IPS-11a (cell line): ENCODE data around the gene TEX29.

Experiments
- H3K4me3 ChIP-seq: one replicate; pipeline ENCODE4 v1.5.1; 2013; ENCODE audit warnings: low read depth, low read length, control low read depth

The TEX29 gene

DNA sequence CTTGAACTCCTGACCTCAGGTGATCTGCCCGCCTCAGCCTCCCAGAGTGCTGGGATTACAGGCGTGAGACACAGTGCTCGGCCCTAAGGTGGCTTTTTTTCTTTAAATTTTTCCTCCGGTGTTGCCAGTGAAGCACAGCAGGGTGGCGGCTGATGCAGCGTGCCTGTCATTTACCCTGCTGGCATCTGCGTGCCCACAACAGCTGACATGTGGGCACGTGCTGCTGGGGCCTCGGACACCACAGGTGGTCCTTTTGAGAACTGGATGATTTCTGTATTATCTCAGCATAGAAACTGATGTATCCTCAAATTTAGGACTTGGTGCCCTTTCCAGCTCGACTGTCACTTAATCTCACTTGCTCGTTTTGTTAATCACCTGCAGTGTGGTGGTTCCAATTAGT lies 31.2 kb upstream of the TEX29 start:
- no peak overlapping the region for H3K4me3 ChIP-seq

GRCh38 chr13:111291908-111292307 lies 28.5 kb upstream of the TEX29 start:
- H3K4me3 ChIP-seq = no peak overlapping the region

DNA sequence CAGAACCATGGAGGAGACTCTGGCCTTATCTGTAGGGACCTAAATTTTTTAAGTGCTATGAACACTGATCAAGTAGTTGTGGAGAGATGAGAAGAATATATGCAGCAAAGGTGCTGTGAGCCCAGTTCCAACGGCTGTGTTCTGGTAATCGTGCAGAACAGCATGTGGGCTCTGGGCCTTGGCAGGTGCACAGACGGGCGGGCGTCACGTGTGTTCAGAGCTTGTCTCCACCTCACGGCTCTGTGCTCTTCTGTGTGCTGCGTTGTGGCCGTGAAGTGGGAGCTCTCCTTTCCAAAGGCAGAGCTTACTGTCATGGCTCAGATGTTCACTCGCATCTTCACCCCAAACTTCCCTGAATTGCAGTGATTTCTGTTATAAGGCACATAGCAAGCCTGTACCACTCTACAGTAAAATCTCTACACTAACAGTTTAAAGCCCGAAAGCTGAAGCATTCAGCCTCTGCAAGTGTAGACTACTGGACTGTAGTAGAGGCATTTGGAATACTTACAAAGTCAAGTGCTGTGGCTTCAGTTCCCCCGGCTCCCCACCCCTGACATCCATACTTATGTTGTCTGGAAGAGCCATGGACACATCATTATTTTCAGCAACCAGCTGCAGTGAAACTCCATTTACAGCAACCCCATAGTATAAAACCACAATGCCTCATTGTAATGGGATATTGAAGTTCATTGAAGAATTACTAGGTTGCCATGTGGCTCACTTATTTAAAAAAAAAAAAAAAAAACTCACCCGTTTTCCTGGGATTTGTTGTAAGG lies 27.5 kb upstream of the TEX29 start:
- no peak overlapping the region for H3K4me3 ChIP-seq

- no peak overlapping the region for H3K4me3 ChIP-seq
These were observed 24.6 kb upstream of the TEX29 start for GRCh38 chr13:111295886-111296285.

GRCh38 chr13:111296417-111296816 lies 24.0 kb upstream of the TEX29 start:
- H3K4me3 ChIP-seq = no peak overlapping the region

- H3K4me3 ChIP-seq = no peak overlapping the region
These were observed 22.0 kb upstream of the TEX29 start for GRCh38 chr13:111298214-111298975.

DNA sequence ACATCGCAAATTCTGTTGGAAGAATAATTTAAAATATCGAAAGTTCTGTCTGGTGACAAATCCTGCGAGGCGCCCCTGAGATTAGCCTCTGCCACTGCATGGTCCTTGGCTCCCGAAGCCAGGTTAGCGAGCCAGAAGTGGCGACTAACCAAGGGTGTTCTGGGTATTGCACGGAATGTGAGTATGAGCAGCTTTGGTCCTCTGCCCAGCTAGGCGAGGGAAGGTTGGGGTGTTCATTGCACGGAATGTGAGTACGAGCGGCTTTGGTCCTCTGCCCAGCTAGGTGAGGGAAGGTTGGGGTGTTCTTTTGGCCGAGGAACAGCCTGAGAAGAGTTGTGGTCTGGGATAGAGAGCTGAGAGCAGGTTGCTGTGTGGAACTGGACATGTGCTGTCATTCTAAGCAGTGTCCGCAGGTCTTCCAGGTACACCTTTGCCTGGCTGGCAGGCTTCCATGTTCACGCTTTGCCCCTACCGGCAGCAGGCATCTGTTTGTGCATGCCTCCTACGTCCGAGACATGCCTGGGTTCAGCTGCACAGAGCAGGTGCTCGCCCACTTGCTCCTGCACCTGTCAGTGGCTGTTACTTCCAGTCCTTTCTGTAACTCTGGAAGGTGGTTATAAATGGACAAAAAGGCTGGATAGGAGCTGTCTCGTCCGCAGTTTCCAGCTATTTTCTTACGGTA lies 18.3 kb upstream of the TEX29 start:
- H3K4me3 ChIP-seq = no peak overlapping the region

GRCh38 chr13:111303559-111303958 lies 16.9 kb upstream of the TEX29 start:
- no peak overlapping the region for H3K4me3 ChIP-seq

DNA sequence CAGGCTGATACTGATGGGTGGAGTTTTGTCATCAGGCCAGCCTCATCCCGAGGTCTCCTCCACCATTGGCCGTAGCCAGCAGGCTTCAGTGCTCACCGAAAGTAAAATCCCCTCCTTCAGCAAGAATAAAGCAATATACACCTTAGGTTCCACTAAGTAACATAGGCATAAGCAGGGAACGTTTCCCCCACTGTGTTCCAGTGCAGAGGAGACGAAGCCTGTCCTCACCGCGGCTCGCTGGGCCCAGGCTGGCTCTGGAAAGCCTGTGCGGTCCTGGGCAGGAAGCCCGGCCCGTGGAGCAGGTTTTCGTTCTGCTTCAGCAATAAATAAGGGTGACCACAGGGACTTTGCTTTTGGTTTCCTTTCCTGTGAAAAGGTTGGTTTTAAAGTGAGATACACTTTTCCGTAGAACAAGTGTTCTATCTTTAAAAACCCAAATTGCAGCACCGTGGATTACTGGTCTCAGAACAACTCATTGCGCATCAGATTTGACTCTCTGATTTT lies 16.3 kb upstream of the TEX29 start:
- H3K4me3 ChIP-seq = no peak overlapping the region

DNA sequence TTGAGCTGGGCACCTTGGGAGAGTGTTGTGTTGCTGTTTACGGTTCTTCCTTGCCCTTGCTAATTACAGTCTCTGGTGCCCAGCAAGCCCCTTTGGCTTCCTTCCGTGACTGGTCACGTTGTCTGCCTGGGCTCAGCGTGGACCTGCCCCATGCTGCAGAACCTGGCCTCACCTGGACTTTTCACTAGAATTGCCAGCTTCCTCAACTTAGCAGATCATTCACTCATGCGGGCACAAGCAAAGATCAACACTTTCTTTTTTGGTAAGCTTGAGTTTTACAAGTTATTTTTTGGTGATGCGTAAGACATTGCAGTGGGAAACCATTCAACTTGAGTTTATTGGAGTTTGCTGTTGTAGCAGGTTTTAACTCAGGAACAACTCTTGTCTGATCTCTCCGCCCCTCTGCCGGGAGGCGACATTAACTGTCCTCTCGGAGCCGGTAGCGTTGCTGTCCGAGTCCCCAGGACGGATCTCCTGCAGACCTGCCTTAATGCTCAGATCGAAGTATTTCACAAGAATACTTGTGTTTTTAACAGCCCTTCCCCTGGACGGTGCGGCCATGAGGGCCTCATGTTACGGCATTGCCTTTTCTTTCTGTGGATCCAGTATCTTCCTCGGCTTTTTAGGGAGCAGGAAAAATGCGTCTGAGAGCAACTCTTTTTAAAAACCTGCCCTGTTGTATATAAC lies 15.7 kb upstream of the TEX29 start:
- H3K4me3 ChIP-seq = no peak overlapping the region

- H3K4me3 ChIP-seq = no peak overlapping the region
These were observed 7.4 kb upstream of the TEX29 start for GRCh38 chr13:111312944-111313590.

DNA sequence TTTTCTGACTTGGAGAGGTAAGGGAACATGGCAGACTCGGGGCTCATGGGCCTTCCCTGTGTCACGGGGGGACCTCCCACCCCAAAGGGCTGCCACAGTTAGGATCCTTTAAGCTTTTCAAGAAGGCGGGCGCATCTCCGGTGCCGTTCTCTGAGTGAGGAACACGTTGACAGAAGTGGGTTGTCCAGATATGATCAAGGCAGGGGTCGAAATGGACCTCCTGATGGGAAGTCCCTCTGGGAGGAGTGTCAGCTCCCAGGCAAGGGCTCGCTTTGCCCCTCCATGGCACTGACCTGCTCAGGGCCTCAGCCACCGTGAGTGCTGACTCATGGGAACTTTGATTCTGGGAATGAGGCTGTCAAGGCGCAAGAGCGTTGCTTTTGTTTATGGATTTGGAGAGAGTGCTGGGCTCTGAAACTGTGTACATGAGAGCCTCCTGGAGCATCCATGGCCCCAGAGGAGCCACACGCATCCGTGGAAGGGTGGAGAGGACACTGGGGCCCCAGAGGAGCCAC lies 6.5 kb upstream of the TEX29 start:
- no peak overlapping the region for H3K4me3 ChIP-seq

GRCh38 chr13:111314852-111315251 lies 5.6 kb upstream of the TEX29 start:
- no peak overlapping the region for H3K4me3 ChIP-seq

DNA sequence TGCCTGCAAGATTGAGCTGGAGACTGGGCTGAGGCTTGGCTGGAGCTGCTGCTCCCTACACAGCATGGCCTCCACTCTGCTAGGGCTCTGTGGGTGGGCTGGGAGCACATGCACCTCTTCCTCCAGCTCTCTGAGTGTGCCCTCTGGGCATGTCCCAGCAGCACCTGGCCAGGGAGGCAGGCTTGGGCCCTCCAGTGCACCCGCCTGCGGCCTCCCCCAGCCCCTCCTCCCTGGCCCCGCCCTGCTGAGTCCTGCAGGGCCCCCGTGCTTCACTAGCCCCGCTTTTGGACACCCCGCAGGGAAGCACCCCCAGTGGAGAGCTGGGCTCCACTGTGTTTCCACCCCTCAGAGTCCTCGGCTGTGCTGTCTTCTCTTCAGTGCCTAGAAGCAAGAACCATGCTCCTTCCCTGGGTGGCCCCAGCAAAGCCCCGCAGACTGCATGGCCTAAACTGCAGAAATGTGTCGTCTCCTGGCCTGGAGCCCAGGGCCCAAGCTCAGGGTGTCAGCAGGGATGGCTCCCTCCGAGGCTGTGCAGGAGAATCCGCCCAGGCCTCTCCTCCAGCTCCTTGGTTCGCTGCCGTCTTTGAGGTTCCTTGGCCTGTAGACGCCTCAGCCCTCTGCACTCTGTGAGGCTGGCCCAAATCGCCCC lies 5.0 kb upstream of the TEX29 start:
- H3K4me3 ChIP-seq = no peak overlapping the region

- H3K4me3 ChIP-seq = no peak overlapping the region
These were observed 4.2 kb upstream of the TEX29 start for GRCh38 chr13:111316161-111316730.

DNA sequence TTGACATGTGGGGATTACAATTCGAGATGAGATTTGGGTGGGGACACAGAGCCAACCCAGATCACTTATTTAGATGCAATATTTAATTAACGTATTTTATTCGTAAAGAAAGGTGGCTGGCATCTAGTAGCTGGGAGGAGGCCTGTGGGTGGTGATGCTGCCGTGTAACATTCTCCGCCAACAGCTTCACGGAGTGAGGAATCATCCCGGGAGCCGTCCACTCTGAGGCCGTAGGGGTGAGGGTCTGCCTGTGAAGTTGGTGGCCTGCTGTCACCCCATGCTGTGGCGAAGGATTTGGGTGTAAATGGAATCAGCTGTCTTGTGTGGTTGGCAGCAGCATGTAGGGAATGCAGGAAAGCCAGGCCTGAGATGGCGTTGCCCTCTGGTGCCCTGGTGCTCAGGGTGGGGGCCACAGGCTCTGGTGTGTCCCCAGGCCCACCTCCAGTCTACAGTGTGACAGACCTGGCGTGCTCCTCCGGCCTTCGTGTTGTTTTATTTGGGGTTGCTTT lies 3.3 kb upstream of the TEX29 start:
- no peak overlapping the region for H3K4me3 ChIP-seq

DNA sequence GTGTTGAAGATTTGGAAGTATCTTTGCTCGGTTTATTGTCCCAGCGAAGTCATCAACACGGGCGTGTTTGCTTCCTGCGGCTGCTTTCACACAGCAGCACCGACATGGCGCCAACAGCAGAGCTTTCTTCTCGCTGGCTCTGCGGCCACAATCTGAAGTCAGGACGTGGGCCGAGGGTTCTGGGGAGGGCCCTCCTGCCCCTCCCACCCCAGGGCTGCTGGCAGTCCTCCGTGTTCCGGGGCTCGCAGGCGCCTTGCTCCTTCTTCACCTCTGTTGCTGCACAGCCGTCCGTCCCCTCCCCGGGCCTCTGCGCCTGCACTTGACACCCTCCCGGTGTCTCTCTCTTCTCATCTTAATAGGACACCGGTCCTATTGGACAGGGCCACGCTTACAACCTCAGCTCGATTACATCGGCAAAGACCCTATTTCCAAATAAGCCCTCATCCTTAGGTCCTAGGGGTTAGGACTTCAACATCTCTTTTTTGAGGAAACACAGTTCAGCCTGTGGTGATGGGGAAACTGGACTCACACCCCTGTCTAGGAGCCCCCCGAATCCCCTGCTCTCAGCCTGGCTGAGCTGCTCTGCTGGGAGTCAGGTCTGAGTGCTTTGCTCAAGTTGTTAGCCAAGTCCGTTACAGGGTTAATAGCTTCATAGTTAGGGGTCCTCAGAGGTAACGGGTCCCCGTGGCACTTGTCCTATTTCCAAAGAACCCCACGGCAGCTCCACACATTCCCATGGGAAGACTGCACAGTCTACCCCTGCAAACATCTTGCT lies 2.7 kb upstream of the TEX29 start:
- H3K4me3 ChIP-seq = no peak overlapping the region

- no peak overlapping the region for H3K4me3 ChIP-seq
These were observed 2.1 kb upstream of the TEX29 start for GRCh38 chr13:111318386-111318785.

DNA sequence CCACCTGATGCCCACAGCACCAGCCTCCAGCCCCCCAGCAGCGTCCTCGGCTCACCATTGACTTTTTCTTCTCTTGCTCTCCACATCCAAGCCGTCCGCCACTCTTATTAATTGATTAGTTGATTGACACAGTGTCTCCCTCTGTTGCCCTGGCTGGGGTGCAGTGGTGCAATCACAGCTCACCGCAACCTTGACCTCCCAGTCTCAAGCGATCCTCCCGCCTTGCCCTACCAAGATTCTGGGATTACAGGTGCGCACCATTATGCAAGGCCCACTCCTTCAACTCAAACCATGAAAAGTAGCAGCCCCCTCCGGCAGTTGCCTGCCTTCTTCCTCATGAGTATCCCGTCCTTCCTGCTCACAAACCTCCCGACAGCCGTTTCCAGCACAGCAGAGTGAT lies 921 bp upstream of the TEX29 start:
- no peak overlapping the region for H3K4me3 ChIP-seq
